SK-N-SH (cell line): ENCODE results near the gene AGXT.

ENCODE experiments used
- CTCF ChIP-seq: fragments of 200-600 bp; sonication (generic); IDR thresholded peaks from 2 replicates; pipeline ENCODE4 v1.6.1; 2017; ENCODE audit warnings: antibody characterized with exemption, mild to moderate bottlenecking, moderate library complexity
- NRF1 ChIP-seq: IDR thresholded peaks from 2 replicates; pipeline ENCODE4 v1.6.1; 2012; ENCODE audit warnings: low read depth, mild to moderate bottlenecking, low read length
- RFX5 ChIP-seq: IDR thresholded peaks from 2 replicates; pipeline ENCODE4 v1.6.1; 2012; ENCODE audit warnings: mild to moderate bottlenecking, improper control_type of control experiment, low read length
- YY1 ChIP-seq: IDR thresholded peaks from 2 replicates; pipeline ENCODE4 v1.4.0; 2012; ENCODE audit warnings: low read depth, mild to moderate bottlenecking

GRCh38 chr2:240920783-240921231 is 52.2 kb downstream of the AGXT start:
- TF ChIP-seq NRF1, result no peak
- no peak for TF ChIP-seq RFX5
- TF ChIP-seq CTCF, result no peak
- no peak for TF ChIP-seq YY1
